22Rv1 (cell line): ENCODE results near the gene MTCH1.

Experiments
- ZFX ChIP-seq: fragments of 450-650 bp; IDR thresholded peaks from 2 replicates; pipeline ENCODE4 v1.6.1; 2017; ENCODE audit warnings: antibody characterized with exemption, borderline replicate concordance
- TF ChIP-seq, protein P1 (sequence below): fragments of 450-650 bp; IDR thresholded peaks from 2 replicates; pipeline ENCODE4 v1.5.1; 2017; ENCODE audit warnings: mild to moderate bottlenecking

DNA sequence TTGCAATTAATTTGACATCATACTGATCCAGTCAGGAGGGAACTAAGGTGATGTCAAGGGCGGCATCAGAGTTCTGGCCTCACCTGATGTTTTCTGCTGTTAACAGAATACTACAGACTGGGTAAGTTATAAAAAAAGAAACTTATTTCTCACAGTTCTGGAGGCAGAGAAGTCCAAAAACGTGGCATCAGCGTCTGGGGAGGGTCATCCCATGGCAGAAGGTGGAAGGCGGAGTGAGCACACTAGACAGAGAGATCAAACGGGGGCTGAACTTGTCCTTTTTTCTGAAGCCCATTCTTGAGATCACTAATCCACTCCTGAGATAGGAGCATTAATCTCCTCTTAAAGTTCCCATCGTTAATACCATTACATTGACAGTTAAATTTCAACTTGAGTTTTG lies 3.3 kb upstream of the MTCH1 start:
- TF ChIP-seq, protein P1, sequence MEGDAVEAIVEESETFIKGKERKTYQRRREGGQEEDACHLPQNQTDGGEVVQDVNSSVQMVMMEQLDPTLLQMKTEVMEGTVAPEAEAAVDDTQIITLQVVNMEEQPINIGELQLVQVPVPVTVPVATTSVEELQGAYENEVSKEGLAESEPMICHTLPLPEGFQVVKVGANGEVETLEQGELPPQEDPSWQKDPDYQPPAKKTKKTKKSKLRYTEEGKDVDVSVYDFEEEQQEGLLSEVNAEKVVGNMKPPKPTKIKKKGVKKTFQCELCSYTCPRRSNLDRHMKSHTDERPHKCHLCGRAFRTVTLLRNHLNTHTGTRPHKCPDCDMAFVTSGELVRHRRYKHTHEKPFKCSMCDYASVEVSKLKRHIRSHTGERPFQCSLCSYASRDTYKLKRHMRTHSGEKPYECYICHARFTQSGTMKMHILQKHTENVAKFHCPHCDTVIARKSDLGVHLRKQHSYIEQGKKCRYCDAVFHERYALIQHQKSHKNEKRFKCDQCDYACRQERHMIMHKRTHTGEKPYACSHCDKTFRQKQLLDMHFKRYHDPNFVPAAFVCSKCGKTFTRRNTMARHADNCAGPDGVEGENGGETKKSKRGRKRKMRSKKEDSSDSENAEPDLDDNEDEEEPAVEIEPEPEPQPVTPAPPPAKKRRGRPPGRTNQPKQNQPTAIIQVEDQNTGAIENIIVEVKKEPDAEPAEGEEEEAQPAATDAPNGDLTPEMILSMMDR, result no peak
- no peak for TF ChIP-seq ZFX
